ENCODE results near the gene KIF4B.
"Not testable (repeated sequence)": the region's sequence is repeated elsewhere in the genome, so short reads cannot be mapped to it uniquely, and the experiment has no call there.

The KIF4B gene

DNA sequence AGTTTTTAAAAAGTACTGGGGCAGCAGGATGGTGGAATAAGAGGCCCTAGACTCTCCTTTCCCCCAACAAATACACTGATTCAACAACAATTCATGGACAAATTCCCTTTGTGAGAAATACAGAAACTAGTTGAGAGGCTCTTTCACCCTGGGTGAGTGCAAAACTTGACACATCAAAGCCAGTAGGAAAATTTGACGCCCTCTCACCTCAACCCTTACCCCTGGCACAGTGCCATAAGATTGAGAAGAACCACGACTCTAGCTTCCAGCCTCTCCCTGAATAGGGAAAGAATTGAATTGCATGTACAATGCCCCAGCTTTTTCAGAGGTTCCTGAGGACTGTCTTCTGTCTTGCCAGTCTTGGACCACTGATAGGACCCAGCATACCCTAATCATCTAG lies 12.3 kb downstream of the KIF4B start:
- Histone ChIP-seq H2AFZ (ENCODE audit: low read depth, low read length) (no peak overlapping the region), H3K9me3 (ENCODE audit: insufficient read depth, low read length) (no peaks in the 10 kb centered on the region), H3K79me2 (ENCODE audit: low read length) (no peaks in the 10 kb centered on the region), H3K36me3 (replicated peaks; ENCODE audit: low read depth, low read length) (no peaks in the 10 kb centered on the region), H3K4me1 (ENCODE audit: low read length) (peaks cover 23% of the 10 kb centered on the region), H3K4me2 (ENCODE audit: low read length) (no peak overlapping the region), H4K20me1 (ENCODE audit: insufficient read depth, low read length) (no peaks in the 10 kb centered on the region), H3K27ac (ENCODE audit: low read length) (no peak overlapping the region), H3K4me3 (ENCODE audit: low read length) (no peak overlapping the region), H3K27me3 (ENCODE audit: low read depth, low read length) (no peaks in the 10 kb centered on the region), H3K9ac (ENCODE audit: low read length) (no peak overlapping the region)
- TF ChIP-seq EZH2phosphoT487 (IDR thresholded peaks at IDR 0.05; ENCODE audit: low read depth) (no peak), CTCF (IDR thresholded peaks at IDR 0.05; ENCODE audit: low read depth, low read length) (no peak)

- TF ChIP-seq EZH2phosphoT487 (IDR thresholded peaks at IDR 0.05; ENCODE audit: low read depth) (no peak), CTCF (IDR thresholded peaks at IDR 0.05; ENCODE audit: low read depth, low read length) (peak; percentile 52)
- H3K79me2 ChIP-seq (ENCODE audit: low read length), result no peaks in the 10 kb centered on the region
- H3K4me2 ChIP-seq (ENCODE audit: low read length), result 0 out of 2 replicates have a peak overlapping the region, but pooled peaks have one; percentile 1
- no peak overlapping the region for H3K27ac ChIP-seq (ENCODE audit: low read length)
- H3K4me1 ChIP-seq (ENCODE audit: low read length), result peaks cover 15% of the 10 kb centered on the region
- no peaks in the 10 kb centered on the region for H3K36me3 ChIP-seq (replicated peaks; ENCODE audit: low read depth, low read length)
- no peak overlapping the region for H3K9ac ChIP-seq (ENCODE audit: low read length)
- H3K9me3 ChIP-seq (ENCODE audit: insufficient read depth, low read length), result no peaks in the 10 kb centered on the region
- H3K4me3 ChIP-seq (ENCODE audit: low read length), result no peak overlapping the region
- H4K20me1 ChIP-seq (ENCODE audit: insufficient read depth, low read length), result no peaks in the 10 kb centered on the region
- H3K27me3 ChIP-seq (ENCODE audit: low read depth, low read length), result no peaks in the 10 kb centered on the region
- no peak overlapping the region for H2AFZ ChIP-seq (ENCODE audit: low read depth, low read length)
Measured at GRCh38 chr5:155027993-155028629, 14.6 kb downstream of the KIF4B start.

- no peak for TF ChIP-seq CTCF (IDR thresholded peaks at IDR 0.05; ENCODE audit: low read depth, low read length)
- TF ChIP-seq EZH2phosphoT487 (IDR thresholded peaks at IDR 0.05; ENCODE audit: low read depth), result no peak
- Histone ChIP-seq H3K27ac (ENCODE audit: low read length) (no peak overlapping the region), H3K9me3 (ENCODE audit: insufficient read depth, low read length) (no peaks in the 10 kb centered on the region), H3K4me2 (ENCODE audit: low read length) (no peak overlapping the region), H2AFZ (ENCODE audit: low read depth, low read length) (no peak overlapping the region), H3K27me3 (ENCODE audit: low read depth, low read length) (no peaks in the 10 kb centered on the region), H3K9ac (ENCODE audit: low read length) (no peak overlapping the region), H3K4me3 (ENCODE audit: low read length) (no peak overlapping the region), H3K4me1 (ENCODE audit: low read length) (peaks cover 7% of the 10 kb centered on the region), H4K20me1 (ENCODE audit: insufficient read depth, low read length) (no peaks in the 10 kb centered on the region), H3K36me3 (replicated peaks; ENCODE audit: low read depth, low read length) (no peaks in the 10 kb centered on the region), H3K79me2 (ENCODE audit: low read length) (no peaks in the 10 kb centered on the region)
Measured at GRCh38 chr5:155029240-155029639, 15.7 kb downstream of the KIF4B start.

DNA sequence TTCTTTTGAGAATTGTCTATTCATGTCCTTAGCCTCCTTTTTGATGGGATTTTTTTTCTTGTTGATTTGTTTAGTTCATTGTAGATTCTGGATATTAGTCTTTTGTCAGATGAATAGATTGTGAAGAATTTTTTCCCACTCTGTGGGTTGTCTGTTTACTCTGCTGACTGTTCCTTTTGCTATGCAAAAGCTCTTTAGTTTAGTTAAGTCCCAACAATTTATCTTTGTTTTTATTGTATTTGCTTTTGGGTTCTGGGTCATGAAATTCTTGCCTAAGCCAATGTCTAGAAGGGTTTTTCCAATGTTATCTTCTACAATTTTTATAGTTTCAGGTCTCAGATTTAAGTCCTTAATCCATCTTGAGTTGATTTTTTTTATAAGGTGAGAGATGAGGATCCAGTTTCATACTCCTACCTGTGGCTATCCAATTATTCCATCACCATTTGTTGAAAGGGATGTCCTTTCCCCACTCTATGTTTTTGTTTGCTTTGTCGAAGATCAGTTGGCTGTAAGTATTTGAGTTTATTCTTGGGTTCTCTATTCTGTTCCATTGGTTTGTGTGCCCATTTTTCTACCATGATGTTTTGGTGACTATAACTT lies 20.7 kb downstream of the KIF4B start:
- H3K36me3 ChIP-seq (replicated peaks; ENCODE audit: low read depth, low read length); H3K27me3 ChIP-seq (ENCODE audit: low read depth, low read length); H2AFZ ChIP-seq (ENCODE audit: low read depth, low read length); H4K20me1 ChIP-seq (ENCODE audit: insufficient read depth, low read length); H3K4me3 ChIP-seq (ENCODE audit: low read length); H3K4me2 ChIP-seq (ENCODE audit: low read length); H3K79me2 ChIP-seq (ENCODE audit: low read length); H3K9me3 ChIP-seq (ENCODE audit: insufficient read depth, low read length); H3K4me1 ChIP-seq (ENCODE audit: low read length); H3K9ac ChIP-seq (ENCODE audit: low read length); H3K27ac ChIP-seq (ENCODE audit: low read length): not testable (repeated sequence)

DNA sequence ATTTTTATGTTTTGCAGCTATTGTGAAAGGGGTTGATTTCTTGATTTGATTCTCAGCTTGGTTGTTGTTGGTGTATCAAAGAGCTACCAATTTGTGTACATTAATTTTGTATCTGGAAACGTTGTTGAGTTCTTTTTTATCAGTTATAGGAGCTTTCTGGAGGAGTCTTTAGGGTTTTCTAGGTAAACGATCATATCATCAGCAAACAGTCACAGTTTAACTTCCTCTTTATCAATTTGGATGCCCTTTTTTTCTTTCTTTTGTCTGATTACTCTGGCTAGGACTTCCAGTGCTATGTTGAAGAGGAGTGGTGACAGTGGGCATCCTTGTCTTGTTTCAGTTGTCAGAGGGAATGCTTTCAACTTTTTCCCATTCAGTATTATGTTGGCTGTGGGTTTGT lies 21.5 kb downstream of the KIF4B start:
- not testable (repeated sequence) for H3K27ac ChIP-seq (ENCODE audit: low read length); H3K27me3 ChIP-seq (ENCODE audit: low read depth, low read length); H2AFZ ChIP-seq (ENCODE audit: low read depth, low read length); H3K4me1 ChIP-seq (ENCODE audit: low read length); H3K4me2 ChIP-seq (ENCODE audit: low read length); H3K9ac ChIP-seq (ENCODE audit: low read length); H3K4me3 ChIP-seq (ENCODE audit: low read length); H3K79me2 ChIP-seq (ENCODE audit: low read length); H3K9me3 ChIP-seq (ENCODE audit: insufficient read depth, low read length); H4K20me1 ChIP-seq (ENCODE audit: insufficient read depth, low read length); H3K36me3 ChIP-seq (replicated peaks; ENCODE audit: low read depth, low read length)

Measured in OCI-LY3 (cell line).